Astrocyte (in vitro differentiated cells and primary cell): Measurements from ENCODE around the gene TOP2A.

Experiments used
- EZH2 ChIP-seq: IDR thresholded peaks from 2 replicates; pipeline ENCODE4 v1.6.1; 2012; ENCODE audit warnings: mild to moderate bottlenecking, low read length, inconsistent platforms; ENCODE audit not compliant: insufficient read depth
- TF ChIP-seq, protein P1 (sequence below): IDR thresholded peaks from 2 replicates; pipeline ENCODE4 v1.5.1; 2011; ENCODE audit warnings: low read depth, mild to moderate bottlenecking, inconsistent platforms, low read length, moderate library complexity; ENCODE audit not compliant: insufficient read depth

DNA sequence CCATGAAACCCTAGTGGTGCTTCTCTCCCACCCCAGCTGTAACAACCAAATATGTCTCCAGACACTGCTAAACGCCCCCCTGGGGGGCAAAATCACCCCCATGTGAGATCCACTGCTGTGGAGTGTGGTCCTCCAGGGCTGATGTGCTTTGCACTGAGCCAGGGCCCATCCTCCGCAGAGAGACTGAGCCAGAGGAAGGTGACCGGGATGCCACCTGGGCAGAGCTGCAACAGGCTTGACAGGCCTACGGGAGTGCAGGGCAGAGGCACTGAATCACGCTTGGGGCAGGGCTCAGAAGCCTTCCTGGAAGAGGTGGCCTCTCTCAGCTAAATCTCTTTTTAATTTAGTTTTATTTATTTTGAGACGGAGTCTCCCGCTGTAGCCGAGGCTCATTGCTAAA lies 57.6 kb downstream of the TOP2A start:
- no peak for TF ChIP-seq EZH2
- TF ChIP-seq, protein P1, sequence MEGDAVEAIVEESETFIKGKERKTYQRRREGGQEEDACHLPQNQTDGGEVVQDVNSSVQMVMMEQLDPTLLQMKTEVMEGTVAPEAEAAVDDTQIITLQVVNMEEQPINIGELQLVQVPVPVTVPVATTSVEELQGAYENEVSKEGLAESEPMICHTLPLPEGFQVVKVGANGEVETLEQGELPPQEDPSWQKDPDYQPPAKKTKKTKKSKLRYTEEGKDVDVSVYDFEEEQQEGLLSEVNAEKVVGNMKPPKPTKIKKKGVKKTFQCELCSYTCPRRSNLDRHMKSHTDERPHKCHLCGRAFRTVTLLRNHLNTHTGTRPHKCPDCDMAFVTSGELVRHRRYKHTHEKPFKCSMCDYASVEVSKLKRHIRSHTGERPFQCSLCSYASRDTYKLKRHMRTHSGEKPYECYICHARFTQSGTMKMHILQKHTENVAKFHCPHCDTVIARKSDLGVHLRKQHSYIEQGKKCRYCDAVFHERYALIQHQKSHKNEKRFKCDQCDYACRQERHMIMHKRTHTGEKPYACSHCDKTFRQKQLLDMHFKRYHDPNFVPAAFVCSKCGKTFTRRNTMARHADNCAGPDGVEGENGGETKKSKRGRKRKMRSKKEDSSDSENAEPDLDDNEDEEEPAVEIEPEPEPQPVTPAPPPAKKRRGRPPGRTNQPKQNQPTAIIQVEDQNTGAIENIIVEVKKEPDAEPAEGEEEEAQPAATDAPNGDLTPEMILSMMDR: no peak
